Activated naive CD4-positive, alpha-beta T cell treated with anti-CD3 and anti-CD28 coated beads, Interleukin-2, amount 50 U/mL, for 16 hours (primary cell): ENCODE data around the gene TMC3.

Source experiments
- DNase-seq: peaks from one replicate; pipeline ENCODE4 v3.0.0-alpha.2; 2020

The TMC3 gene

DNA sequence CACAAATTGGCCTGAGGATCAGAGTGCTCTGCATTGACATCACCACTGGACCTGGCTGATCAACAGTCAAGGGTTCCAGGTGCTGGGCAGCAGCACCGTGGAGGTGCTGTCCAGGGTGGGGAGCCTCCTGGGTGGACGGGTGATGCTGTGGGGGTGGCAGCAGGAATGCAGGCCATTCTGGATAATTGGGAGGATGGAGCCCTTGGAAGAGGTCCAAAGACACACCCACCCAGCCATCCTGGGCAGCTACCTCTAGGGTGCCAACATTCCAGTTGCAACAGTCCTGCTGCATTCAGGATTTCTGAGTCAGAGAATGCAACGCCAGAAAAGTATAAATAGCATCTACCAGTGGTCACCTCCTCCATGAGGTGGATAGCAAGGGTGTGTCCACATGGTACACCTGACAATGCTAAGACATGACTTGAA lies 76.9 kb downstream of the TMC3 start:
- no peak for DNase-seq

DNA sequence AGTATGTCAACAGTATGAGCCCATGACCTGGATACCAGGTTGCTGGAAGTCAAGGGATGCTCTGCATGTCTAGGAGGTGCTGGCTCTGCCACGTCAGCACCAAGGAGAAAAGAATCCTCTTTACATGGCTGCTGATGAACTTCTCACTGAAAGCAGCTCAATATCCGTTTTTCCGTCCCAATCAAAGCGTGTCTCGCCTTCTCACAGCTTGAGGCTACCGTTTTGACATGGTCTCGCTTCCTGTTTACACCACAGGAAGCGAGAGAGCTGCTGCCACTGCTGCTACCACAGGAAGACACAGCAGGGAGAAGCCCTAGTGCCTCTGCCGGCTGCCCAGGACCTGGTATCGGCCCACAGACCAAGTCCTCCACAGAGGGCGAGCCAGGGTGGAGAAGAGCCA lies 77.3 kb downstream of the TMC3 start:
- peak; percentile 64 for DNase-seq

DNA sequence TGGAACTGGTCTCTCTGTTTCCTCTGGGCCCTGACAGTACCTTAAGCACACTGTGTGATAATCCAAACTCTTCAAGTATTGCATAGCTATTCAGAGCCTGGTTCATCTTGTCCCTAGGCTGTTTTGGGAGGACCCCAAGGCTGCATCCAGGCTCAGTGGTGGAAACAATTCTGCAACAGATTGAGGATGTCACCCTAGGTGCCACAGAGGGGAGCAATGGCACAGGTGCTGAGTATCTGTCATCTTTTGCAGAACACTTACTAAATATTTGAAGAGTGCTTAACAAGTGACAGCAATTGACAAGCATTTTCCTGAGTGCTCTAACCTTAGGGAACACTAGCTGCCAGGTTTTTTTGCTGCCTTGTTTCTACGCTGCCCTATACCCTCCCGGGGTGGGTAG lies 77.8 kb downstream of the TMC3 start:
- no peak for DNase-seq

DNA sequence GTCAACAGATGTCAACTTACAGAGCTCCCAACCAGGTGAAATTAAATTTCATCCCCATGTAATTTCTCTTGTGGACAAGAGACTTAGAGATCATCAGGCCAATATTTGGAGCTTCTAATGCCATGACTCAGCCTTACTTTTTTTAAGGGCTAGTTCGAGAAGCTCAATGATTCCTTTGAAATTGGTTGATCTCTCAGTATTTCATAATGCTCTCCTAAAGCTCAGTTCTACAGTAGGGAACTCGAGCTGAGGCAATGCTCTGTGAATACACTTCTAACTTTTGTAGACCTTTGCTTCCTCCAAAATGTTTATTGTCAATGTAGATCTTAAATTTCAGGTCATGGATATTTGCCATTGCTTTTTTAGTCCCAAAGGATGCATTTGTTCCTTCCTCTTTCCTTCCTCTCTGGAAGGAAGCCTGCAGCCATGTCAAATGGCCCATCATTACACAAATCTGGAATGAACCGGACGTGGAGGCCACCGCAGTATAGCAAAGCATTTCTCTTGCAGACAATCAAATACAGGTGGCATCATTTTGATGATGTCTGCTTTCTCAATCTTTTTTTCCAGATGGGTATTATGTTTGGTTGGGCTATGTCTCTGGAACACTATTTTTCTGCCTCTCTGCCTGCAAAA lies 78.4 kb downstream of the TMC3 start:
- no peak for DNase-seq

DNA sequence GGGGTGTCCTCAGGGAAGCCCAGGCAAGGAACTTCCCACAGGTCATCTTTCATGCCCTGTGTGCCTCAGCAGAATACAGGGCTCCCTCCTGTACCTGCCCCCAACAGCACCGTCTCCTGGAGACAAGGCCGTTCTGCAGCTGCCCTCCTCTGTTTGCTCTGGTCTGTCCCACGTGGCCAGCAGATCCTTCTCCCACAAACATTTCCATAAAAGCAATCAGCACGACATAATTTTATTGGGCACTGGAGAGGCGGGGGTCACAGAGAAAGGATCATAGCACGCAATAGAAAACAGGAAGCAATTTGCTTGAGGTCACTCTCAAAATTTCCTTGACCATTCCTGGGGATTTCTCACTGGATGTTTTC lies 79.5 kb downstream of the TMC3 start:
- no peak for DNase-seq

DNA sequence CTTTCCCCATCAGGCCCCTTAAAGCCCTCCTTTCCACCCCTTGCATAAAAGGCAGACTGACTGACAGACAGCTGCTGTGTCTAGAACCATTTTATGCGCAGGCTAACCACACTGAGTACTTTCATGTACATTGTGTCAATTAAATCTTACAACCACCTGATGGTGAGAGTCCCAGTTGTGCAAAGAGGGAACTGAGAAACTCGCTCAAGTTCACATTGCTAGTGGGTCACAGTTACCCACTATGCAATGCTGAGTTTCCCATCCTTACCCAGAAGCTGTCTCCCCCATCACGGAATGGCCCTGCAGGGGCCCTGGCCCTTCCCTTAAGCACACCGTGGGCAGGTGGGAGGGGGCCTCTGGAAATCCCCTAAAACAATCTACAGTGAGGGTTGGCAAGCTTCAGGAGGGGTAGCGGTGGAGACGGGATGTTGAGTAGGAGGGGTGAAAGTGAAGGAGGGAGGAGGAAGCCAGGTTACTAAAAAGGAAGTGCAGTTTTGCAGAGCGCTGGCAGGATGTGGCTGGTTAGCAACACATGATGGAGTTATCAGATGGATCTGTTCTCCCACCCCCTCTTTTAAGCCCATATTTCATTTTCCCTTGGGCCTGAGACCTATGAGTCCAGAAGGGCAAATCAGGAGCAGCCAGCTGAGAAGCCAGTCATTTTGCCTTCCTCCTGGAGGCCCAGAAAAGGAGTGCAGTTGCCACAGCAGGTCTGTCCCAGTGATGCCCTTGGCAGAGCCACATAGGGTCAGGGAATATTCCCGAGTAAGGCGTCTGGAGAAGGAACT lies 80.1 kb downstream of the TMC3 start:
- peak; percentile 79 for DNase-seq

DNA sequence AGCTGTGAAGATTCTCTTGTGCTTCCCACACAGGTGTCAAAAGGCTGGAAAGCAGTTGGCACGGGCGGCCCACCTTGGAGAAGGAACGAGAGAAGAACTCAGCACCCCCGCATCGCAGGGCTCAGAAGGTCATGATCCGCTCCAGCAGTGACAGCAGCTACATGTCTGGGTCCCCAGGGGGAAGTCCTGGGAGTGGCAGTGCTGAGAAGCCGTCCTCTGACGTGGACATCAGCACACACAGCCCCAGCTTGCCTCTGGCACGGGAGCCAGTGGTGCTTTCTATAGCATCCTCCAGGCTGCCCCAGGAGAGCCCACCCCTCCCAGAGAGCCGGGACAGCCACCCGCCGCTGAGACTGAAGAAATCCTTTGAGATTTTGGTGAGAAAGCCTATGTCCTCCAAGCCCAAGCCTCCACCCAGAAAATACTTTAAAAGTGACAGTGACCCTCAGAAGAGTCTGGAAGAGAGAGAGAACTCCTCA lies 81.5 kb downstream of the TMC3 start:
- DNase-seq, result no peak

DNA sequence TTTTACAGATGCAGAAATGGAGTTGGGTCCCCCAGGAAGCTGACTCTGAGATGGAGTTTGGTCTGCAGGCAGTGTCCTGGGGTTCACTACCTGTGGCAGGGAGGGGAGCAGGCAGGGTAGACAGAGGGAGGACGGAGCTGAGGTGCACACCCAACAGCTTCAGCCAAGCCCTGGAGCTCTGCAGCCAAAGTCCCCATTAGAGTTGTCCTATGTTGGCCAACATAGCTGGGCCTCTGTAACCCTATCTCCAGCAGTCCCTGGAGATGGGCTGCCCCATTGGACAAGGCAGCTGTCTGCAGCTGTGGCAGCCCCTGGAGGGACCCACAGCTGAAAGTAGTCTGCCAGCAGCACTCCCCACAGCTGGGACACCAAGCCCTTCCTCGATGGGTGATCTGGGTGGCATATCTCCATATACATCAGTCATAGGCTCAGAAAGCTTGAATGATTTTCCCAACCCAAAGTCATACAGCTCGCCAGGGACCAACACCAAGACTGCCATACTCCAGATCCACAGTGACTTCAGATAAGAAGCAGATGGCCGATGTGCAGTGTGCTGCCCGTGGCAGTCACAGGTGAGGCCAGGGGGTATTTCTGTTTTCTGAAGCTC lies 82.0 kb downstream of the TMC3 start:
- no peak for DNase-seq

DNA sequence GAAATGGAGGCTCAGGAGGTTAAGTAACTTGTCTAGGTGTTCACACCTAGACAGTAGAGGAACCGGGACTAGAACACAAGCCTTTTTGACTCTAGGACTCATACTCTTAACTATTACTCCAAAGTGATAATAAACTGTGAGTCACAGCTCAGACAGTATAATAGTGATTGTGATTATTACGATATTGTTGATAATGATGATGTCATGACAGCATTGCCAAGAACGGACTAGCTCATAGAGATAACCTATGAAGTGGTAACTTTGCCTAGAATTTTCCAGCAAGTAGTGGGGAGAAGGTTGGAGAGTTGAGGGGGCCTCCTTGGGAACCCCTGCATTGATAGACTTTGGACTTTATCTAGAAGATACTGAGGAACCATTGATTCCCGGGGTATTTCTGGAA lies 84.1 kb downstream of the TMC3 start:
- no peak for DNase-seq

DNA sequence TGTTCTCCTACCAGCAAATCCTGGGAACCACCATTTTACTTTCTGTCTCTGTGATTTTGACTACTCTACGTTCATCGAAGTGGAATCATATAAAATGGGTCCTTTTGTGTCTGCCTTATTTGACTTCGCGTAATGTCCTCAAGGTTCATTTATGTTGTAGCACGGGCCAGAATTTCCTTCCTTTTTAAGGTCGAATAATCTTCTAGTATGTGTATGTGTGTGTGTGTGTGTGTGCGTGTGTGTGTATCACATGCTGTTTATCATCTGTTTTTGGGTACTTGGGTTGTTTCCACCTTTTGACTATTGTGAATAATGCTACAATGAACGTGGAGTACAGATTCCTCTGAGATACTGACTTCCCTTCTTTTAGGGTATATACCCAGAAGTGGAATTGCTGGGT lies 85.4 kb downstream of the TMC3 start:
- no peak for DNase-seq

DNA sequence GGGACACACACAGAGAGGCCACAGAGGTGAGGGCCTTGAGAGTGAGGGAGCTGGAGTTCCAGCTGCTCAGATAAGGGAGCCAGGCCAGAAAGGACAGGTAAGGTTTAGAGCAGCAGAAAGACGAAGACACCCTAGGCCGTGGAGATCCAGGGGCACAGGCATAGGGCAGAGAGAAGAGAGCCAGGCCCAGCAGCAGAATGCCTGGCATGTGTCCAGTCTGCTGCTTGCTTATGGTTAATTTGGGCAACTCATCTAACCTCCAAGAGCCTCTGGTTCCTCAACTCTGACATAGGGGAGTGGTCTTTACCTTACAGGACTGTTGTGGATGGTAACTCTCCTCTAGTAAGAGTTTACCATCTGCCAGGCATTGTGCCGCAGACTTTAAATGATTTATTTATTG lies 86.0 kb downstream of the TMC3 start:
- no peak for DNase-seq

DNA sequence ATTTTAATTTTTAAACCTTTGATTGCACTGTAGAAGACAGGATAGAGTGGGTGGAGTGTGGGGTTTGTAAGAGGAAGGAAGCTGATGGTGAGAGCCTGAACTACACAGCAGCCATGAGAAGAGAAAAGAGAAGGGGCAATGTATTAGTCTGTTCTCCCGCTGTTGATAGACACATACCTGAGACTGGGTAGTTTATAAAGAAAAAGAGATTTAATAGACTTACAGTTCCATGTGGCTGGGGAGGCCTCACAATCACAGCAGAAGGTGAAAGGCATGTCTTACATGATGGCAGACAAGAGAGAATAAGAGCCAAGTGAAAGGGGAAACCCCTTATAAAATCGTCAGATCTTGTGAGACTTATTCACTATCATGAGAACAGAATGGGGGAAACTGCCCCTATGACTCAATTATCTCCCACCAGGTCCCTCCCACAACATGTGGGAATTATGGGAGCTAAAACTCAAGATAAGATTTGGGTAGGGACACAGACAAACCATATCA lies 87.3 kb downstream of the TMC3 start:
- DNase-seq, result no peak

DNA sequence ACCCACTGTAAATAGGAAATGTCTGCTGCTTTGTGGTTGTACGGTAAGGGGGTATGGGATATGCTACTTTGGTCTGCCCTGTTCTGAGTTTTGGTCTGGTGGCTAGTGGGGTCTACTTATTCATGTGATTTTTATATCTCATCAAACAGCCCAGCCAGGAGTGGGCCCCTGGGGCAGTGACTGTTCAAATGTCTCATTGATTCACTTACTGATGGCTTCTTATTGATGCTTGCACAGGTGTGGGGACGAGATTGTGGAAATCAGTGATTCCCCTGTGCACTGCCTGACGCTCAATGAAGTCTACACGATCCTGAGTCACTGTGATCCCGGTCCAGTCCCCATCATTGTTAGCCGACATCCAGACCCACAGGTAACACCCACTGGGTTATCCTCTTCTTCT lies 88.6 kb downstream of the TMC3 start:
- no peak for DNase-seq

DNA sequence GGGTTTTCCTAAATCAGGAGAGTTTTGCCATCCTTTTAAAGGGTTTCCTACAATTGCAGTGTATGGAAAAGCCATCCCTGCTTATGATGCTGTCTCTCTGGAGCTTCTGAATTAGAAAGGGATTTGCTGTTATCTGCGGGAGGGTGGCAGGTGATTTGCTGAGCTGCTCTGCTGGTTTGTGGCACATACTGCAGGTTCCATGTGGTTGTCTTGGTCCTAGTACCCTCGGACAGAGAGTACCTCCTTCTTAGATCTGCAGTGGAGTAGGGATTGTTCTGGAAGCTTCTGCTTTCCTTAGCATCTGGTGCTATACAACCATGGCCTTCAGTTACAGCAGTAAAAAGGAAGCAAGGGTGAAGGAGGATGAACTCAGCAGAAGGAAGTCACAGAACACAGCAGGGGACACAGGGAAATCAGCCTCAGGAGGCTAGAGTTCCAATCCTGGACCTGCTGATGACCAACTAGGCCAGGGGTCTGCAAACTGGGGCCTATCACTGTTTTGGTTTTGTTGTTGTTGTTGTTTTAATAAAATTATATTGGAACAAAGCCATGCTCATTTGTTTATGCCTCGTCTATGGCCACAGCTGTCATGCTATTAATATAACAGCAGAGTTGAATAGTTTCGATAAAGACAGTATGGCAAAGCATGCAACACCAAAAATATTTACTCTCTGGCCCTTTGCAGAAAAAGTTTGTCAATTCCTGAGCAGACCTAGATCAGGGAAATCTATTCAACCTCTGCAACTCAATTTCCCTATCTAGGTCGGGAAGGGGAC lies 89.6 kb downstream of the TMC3 start:
- no peak for DNase-seq

DNA sequence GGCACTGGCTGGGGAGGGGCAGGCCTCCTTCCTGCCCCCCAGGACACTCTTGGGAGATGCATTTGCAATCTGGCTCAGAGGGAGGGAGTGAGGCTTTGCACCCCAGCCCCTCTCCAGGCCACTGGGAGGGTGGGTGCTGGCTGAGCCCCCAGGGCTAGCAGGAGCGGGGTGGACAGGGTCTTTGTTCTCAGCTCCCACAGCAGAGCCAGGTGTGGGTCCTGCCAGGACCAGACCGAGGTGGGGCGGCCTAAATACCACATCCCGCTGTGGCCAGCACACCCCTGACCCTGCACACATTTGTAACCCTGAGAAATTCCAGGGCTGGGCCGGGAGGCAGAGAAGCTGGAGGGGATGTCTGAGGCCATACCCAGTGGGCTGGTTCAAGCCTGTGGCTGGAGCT lies 91.1 kb downstream of the TMC3 start:
- DNase-seq, result no peak

DNA sequence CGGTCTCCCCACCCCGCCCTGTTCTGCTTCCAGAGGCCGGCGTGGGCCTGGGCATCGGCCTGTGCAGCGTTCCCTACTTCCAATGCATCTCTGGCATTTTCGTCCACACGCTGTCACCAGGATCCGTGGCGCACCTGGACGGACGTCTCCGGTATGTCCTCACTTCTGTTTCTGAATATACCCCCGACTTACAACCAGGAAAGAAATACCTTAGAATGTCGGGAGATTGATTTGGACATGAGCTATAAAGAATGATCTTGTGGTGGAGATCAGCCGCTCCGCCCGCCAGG lies 91.5 kb downstream of the TMC3 start:
- DNase-seq, result no peak

DNA sequence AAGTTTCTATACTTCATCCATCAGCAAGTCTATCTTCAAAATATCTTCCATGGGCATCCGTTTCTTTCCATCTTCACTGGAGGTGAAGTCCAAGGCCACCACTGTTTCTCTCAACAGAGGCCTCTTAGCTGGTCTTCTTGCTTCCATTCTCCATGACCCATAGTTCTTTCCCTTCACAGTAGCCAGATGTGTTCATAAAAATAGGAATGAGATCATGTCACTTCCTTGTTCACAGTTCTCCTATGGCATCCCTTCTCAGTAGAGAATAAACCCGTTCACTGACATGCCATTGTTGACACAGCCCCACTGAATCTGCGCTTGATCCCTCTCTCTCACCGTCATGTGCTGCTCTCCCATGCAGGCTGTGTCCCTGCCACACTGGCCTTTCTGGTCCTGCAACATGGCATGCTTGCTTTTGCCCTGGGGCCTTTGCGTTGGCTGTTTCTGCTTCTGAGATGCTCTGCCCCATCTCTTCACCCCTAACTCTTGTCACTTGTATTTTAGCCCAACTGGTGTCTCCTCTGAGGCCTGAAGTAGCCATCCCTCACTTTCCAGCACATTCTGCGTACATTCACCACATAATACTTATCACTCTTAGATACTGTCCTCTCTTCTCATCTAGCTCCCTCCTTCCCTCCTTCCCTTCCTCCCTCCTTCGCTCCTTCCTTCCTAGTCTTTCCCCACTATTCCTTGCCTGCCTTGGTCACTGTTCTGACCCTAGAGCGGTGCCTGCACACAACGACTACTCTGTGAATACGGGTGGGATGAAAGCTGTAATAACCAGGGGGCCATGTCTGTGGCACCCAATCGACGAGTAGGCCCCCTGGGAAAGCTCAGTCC lies 92.0 kb downstream of the TMC3 start:
- DNase-seq, result no peak

DNA sequence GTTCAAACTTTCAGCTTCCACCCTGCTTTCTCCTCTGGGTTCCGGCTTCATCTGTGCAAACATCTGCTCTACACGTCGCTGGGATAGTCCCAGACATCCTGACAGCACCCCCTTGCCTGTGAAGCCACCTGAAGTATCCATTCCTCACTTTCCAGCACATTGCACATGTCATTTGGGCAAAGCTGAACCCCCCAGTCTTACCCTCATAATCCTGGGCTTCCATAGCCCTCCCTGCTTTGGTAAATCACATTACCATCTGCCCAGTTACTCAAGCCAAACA lies 92.6 kb downstream of the TMC3 start:
- DNase-seq, result no peak
